Measurements from ENCODE around the gene TMEM191C. TPM values are rescaled to one million over a fixed set of nuclear protein-coding genes. Genes with fewer than 3 reads are reported as not detected.
A peak's percentile ranks its signal among the peaks of the same experiment; 100 is the strongest.
"Not testable (repeated sequence)": the region's sequence is repeated elsewhere in the genome, so short reads cannot be mapped to it uniquely, and the experiment has no call there.

Gene TMEM191C
- total RNA-seq, 6 donors from 2014 or later: 1.00 to 2.9 (median 1.5) TPM

- H3K36me3 ChIP-seq: peaks cover 0 to 28% (median 25%) of the 10 kb centered on the region in 4 donors
- peak; percentile 40 to 43 for ATAC-seq (ENCODE audit: low FRiP score in 2 of 2)
- not testable (repeated sequence) for H3K4me3 ChIP-seq, DNase-seq, H3K27me3 ChIP-seq, H3K27ac ChIP-seq, H3K9me3 ChIP-seq, H3K4me1 ChIP-seq
- WGBS, 2 donors: no CpG with 5 or more reads among the region's 9 CpGs
These were observed 25.1 kb upstream of the TMEM191C start for GRCh38 chr22:21442123-21442522.

GRCh38 chr22:21442646-21443045 is 24.5 kb upstream of the TMEM191C start:
- H3K4me1 ChIP-seq; ATAC-seq (ENCODE audit: low FRiP score in 2 of 2); H3K27me3 ChIP-seq; H3K4me3 ChIP-seq; H3K9me3 ChIP-seq; H3K27ac ChIP-seq: not testable (repeated sequence)
- 95% methylated on average over 2 of the region's 15 CpGs; no CpG with 5 or more reads in 1 of the 2 donors for WGBS, 2 donors
- DNase-seq: peak; percentile 13 to 82
- H3K36me3 ChIP-seq: peaks cover 0 to 32% (median 27%) of the 10 kb centered on the region in 4 donors

GRCh38 chr22:21443057-21443734 is 24.0 kb upstream of the TMEM191C start:
- Histone ChIP-seq H3K9me3 (no peaks in the 10 kb centered on the region), H3K27me3 (no peaks in the 10 kb centered on the region), H3K36me3 (peaks cover 0 to 37% (median 31%) of the 10 kb centered on the region in 4 donors), H3K27ac (no peak overlapping the region), H3K4me1 (no peaks in the 10 kb centered on the region), H3K4me3 (no peak overlapping the region)
- TF ChIP-seq POLR2AphosphoS5 (IDR thresholded peaks at IDR 0.05) (no peak), POLR2A (IDR thresholded peaks at IDR 0.05) (no peak), CTCF (IDR thresholded peaks at IDR 0.05) (no peak), EP300 (IDR thresholded peaks at IDR 0.05) (no peak)
- ATAC-seq (ENCODE audit: low FRiP score in 2 of 2) (no peak), DNase-seq (peak; percentile 15 to 41)
- 90 to 91% methylated on average over 8 to 12 of the region's 13 CpGs for WGBS, 2 donors

- Histone ChIP-seq H3K4me3 (no peak overlapping the region), H3K36me3 (peaks cover 0 to 38% (median 32%) of the 10 kb centered on the region in 4 donors), H3K4me1 (no peaks in the 10 kb centered on the region), H3K9me3 (no peaks in the 10 kb centered on the region), H3K27me3 (no peaks in the 10 kb centered on the region), H3K27ac (no peak overlapping the region)
- peak; percentile 15 to 61 for DNase-seq
- WGBS, 2 donors: 89 to 93% methylated on average over 12 to 16 of the region's 16 CpGs
- TF ChIP-seq CTCF (IDR thresholded peaks at IDR 0.05) (no peak), POLR2AphosphoS5 (IDR thresholded peaks at IDR 0.05) (no peak)
- no peak for ATAC-seq (ENCODE audit: low FRiP score in 2 of 2)
These were observed 23.3 kb upstream of the TMEM191C start for GRCh38 chr22:21443735-21444421.

- ATAC-seq (ENCODE audit: low FRiP score in 2 of 2) (no peak), DNase-seq (peak; percentile 16 to 69)
- no peaks in the 10 kb centered on the region for H3K27me3 ChIP-seq
- H3K4me3 ChIP-seq: no peak overlapping the region
- WGBS, 2 donors: 92 to 93% methylated on average over 10 to 26 of the region's 35 CpGs
- H3K4me1 ChIP-seq: no peaks in the 10 kb centered on the region
- H3K9me3 ChIP-seq: no peaks in the 10 kb centered on the region
- no peak overlapping the region for H3K27ac ChIP-seq
- no peak for TF ChIP-seq CTCF (IDR thresholded peaks at IDR 0.05)
- TF ChIP-seq POLR2AphosphoS5 (IDR thresholded peaks at IDR 0.05): no peak
- TF ChIP-seq POLR2A (IDR thresholded peaks at IDR 0.05): no peak
- TF ChIP-seq EP300 (IDR thresholded peaks at IDR 0.05): no peak
- H3K36me3 ChIP-seq: peaks cover 0 to 38% (median 32%) of the 10 kb centered on the region in 4 donors
These were observed 22.3 kb upstream of the TMEM191C start for GRCh38 chr22:21444701-21445436.

All from upper lobe of left lung (tissue), 6 donors.